NCI-H82 treated with DMSO at 0.1 percent for 48 hours (cell line): ENCODE results near the gene BBLN.

Experiments
- DNase-seq: peaks from one replicate; lab custom pipeline; 2025; ENCODE audit not compliant: unreplicated experiment; lab: John Stamatoyannopoulos, UW

The BBLN gene

GRCh38 chr9:128211186-128211980 is 51.3 kb downstream of the BBLN start:
- DNase-seq: no peak

DNA sequence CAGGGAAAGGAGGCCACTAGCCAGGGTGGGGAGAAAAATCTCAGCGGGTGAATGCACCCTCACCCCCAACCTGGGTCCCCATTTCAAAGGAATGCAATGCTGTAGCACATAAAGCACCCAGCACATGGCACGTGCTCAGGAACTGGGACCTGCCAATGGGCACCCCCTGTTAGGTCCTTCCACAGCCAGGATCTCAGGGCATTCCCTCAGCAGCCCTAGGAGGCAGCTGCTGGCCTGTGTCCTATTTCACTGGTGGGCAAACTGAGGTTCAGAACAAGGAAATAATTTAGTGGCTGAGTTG is 51.9 kb downstream of the BBLN start:
- DNase-seq: no peak
